ENCODE measurements around the gene FPR2. TPM values are rescaled to one million over a fixed set of nuclear protein-coding genes. Genes with fewer than 3 reads are reported as not detected.

Gene FPR2
- total and polyA plus RNA-seq, 2 donors (not counting 3 experiments of a cell fraction or from before 2014, with no cell fraction given) = not detected

- H3K9ac ChIP-seq (replicated peaks; ENCODE audit: extremely low read depth, insufficient read depth, low read length) = no peak overlapping the region
- DNase-seq (ENCODE audit: low read depth, low spot score) (no peak), FAIRE-seq (no peak)
- no peak overlapping the region for H3K4me3 ChIP-seq (replicated peaks in 1 of 3; ENCODE audit: insufficient read depth in 1 of 3, low read depth in 1 of 3, low read length in 3 of 3)
- TF ChIP-seq POLR2A (IDR thresholded peaks at IDR 0.05; ENCODE audit: low read depth, low read length) (no peak), POLR2AphosphoS5 (IDR thresholded peaks at IDR 0.05; ENCODE audit: insufficient read depth, low read depth, low read length) (no peak), CTCF (IDR thresholded peaks at IDR 0.05; ENCODE audit: extremely low read depth in 1 of 2, insufficient read depth in 1 of 2, low read depth in 1 of 2, low read length in 2 of 2) (no peak), MYC (IDR thresholded peaks at IDR 0.05; ENCODE audit: low read depth, low read length) (no peak), EZH2 (IDR thresholded peaks at IDR 0.05; ENCODE audit: borderline replicate concordance, low read depth, low read length, severe bottlenecking) (no peak), JUN (IDR thresholded peaks at IDR 0.05; ENCODE audit: borderline replicate concordance, insufficient read depth, insufficient read length, low read depth) (no peak), FOS (IDR thresholded peaks at IDR 0.05; ENCODE audit: borderline replicate concordance, insufficient read depth, low read length) (no peak), GATA2 (IDR thresholded peaks at IDR 0.05; ENCODE audit: insufficient read depth, insufficient read length, low read depth, low read length) (no peak)
- TF ChIP-seq, protein P1, sequence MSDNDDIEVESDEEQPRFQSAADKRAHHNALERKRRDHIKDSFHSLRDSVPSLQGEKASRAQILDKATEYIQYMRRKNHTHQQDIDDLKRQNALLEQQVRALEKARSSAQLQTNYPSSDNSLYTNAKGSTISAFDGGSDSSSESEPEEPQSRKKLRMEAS (IDR thresholded peaks at IDR 0.05; ENCODE audit: insufficient read depth, insufficient read length) = no peak
- no peaks in the 10 kb centered on the region for H3K4me1 ChIP-seq (ENCODE audit: control insufficient read depth, extremely low read depth, insufficient read depth, low read length)
- POLR2A ChIA-PET = no interaction called here
- CTCF ChIA-PET = no interaction called here
- no peaks in the 10 kb centered on the region for H3K9me1 ChIP-seq (replicated peaks; ENCODE audit: control insufficient read depth, extremely low read depth, insufficient read depth, low read length)
- no peak overlapping the region for H2AFZ ChIP-seq (ENCODE audit: low read depth, low read length)
- no TSS peak for BruUV-seq (replicated peaks)
- intact Hi-C loops (cut with micrococcal nuclease) (no loop called here), dilution Hi-C loops (cut with MboI; ENCODE audit: extremely low pct_ligation_motif_present, low sequenced_read_pairs) (no loop called here)
- no peaks in the 10 kb centered on the region for H3K9me3 ChIP-seq (replicated peaks; ENCODE audit: control insufficient read depth, insufficient read depth, low read length)
- H3K27ac ChIP-seq (ENCODE audit: insufficient read depth, low read depth, low read length) = no peak overlapping the region
- no peaks in the 10 kb centered on the region for H4K20me1 ChIP-seq (replicated peaks; ENCODE audit: control insufficient read depth, extremely low read depth, insufficient read depth, low read length)
- H3K36me3 ChIP-seq (ENCODE audit: control insufficient read depth in 2 of 2, extremely low read depth in 1 of 2, insufficient read depth in 2 of 2, low read length in 2 of 2) = no peaks in the 10 kb centered on the region
- H3K4me2 ChIP-seq (ENCODE audit: insufficient read depth, low read length) = no peak overlapping the region
- no peaks in the 10 kb centered on the region for H3K27me3 ChIP-seq (ENCODE audit: control insufficient read depth in 2 of 2, insufficient read depth in 2 of 2, low read length in 2 of 2)
- H3K79me2 ChIP-seq (ENCODE audit: control insufficient read depth, insufficient read depth, low read length) = no peaks in the 10 kb centered on the region
Observed at GRCh38 chr19:51766461-51766860, 5.5 kb downstream of the FPR2 start.

Measured in endothelial cell of umbilical vein (primary cell).